SU-DHL-6 (cell line): ENCODE data around the gene SENP2.
"Not testable (repeated sequence)": the region's sequence is repeated elsewhere in the genome, so short reads cannot be mapped to it uniquely, and the experiment has no call there.

Source experiments
- H2AFZ ChIP-seq: fragments of 200-600 bp; sonication (generic); 2 replicates; pipeline ENCODE4 v1.6.1; 2014; ENCODE audit warnings: low read depth, mild to moderate bottlenecking, moderate library complexity, mixed read lengths, antibody characterized with exemption, low read length; ENCODE audit not compliant: severe bottlenecking
- H3F3A ChIP-seq: fragments of 200-600 bp; shearing (Covaris generic); 2 replicates; pipeline ENCODE4 v1.6.0; 2016; ENCODE audit warnings: antibody characterized with exemption, mild to moderate bottlenecking; ENCODE audit not compliant: insufficient read depth
- H3K27ac ChIP-seq: fragments of 200-600 bp; sonication (generic); 2 replicates; pipeline ENCODE4 v1.5.1; 2016; ENCODE audit warnings: low read depth, mild to moderate bottlenecking, low read length, moderate library complexity, mixed read lengths
- H3K27me3 ChIP-seq: fragments of 200-600 bp; sonication (generic), shearing (Covaris generic); 2 replicates; pipeline ENCODE4 v1.6.0; 2014; ENCODE audit warnings: mild to moderate bottlenecking, low read length
- H3K36me3 ChIP-seq: fragments of 200-600 bp; sonication (generic); 2 replicates; pipeline ENCODE4 v1.6.1; 2014; ENCODE audit warnings: mild to moderate bottlenecking, low read length, mixed read lengths
- H3K4me2 ChIP-seq: fragments of 300-600, 200-600 bp; shearing (Covaris generic), sonication (generic); 2 replicates; pipeline ENCODE4 v1.6.0; 2014; ENCODE audit warnings: low read length, low read depth, mild to moderate bottlenecking; ENCODE audit not compliant: poor library complexity, severe bottlenecking
- H3K4me3 ChIP-seq: fragments of 200-600 bp; sonication (generic); 2 replicates; pipeline ENCODE4 v1.5.1; 2014; ENCODE audit warnings: antibody characterized with exemption, low read length, mild to moderate bottlenecking, mixed read lengths; ENCODE audit not compliant: insufficient read depth, poor library complexity, severe bottlenecking
- H3K79me2 ChIP-seq: fragments of 200-600 bp; sonication (generic); 2 replicates; pipeline ENCODE4 v1.6.1; 2014; ENCODE audit warnings: mild to moderate bottlenecking, low read length, moderate library complexity; ENCODE audit not compliant: insufficient read depth
- H3K9ac ChIP-seq: fragments of 200-600 bp; sonication (generic); 2 replicates; pipeline ENCODE4 v1.7.0; 2014; ENCODE audit warnings: mild to moderate bottlenecking, low read length
- H3K9me2 ChIP-seq: fragments of 200-600 bp; sonication (generic); replicated peaks from 2 replicates; pipeline ENCODE4 v1.6.1; 2014; ENCODE audit warnings: low read length; ENCODE audit not compliant: insufficient read depth
- H3K9me3 ChIP-seq: fragments of 200-600 bp; sonication (generic); 2 replicates; pipeline ENCODE4 v1.6.1; 2014; ENCODE audit warnings: low read length, mixed read lengths; ENCODE audit not compliant: insufficient read depth
- H4K20me1 ChIP-seq: fragments of 200-600 bp; sonication (generic); 2 replicates; pipeline ENCODE4 v1.6.1; 2014; ENCODE audit warnings: low read depth, mild to moderate bottlenecking, antibody characterized with exemption, low read length, moderate library complexity, mixed read lengths
- CTCF ChIP-seq: fragments of 200-600 bp; sonication (generic); IDR thresholded peaks from one replicate; pipeline ENCODE4 v1.5.1; 2017; ENCODE audit warnings: antibody characterized with exemption, mild to moderate bottlenecking, low read length, moderate library complexity; ENCODE audit not compliant: insufficient read depth, poor library complexity, severe bottlenecking
- EZH2phosphoT487 ChIP-seq: fragments of 200-600 bp; sonication (generic), shearing (Covaris generic); conservative IDR thresholded peaks from 2 replicates; pipeline ENCODE4 v1.6.1; 2018; ENCODE audit warnings: mild to moderate bottlenecking, antibody characterized with exemption, low read length, moderate library complexity, mixed read lengths

SENP2 gene

GRCh38 chr3:185658504-185658912, 72.4 kb downstream of the SENP2 start:
- no peak overlapping the region for H3K27ac ChIP-seq
- no peaks in the 10 kb centered on the region for H3K36me3 ChIP-seq
- no peak overlapping the region for H3K4me2 ChIP-seq

GRCh38 chr3:185658943-185659342, 72.8 kb downstream of the SENP2 start:
- Histone ChIP-seq H3K27me3 (no peaks in the 10 kb centered on the region), H3K9ac (no peak overlapping the region), H3K4me2 (no peak overlapping the region), H3K9me3 (no peaks in the 10 kb centered on the region), H3K27ac (no peak overlapping the region), H2AFZ (no peak overlapping the region), H4K20me1 (no peaks in the 10 kb centered on the region), H3K36me3 (no peaks in the 10 kb centered on the region), H3K4me3 (no peak overlapping the region), H3F3A (no peaks in the 10 kb centered on the region), H3K9me2 (no peaks in the 10 kb centered on the region), H3K79me2 (no peaks in the 10 kb centered on the region)
- TF ChIP-seq CTCF (no peak), EZH2phosphoT487 (no peak)

More at GRCh38 chr3:185658504-185658912, 72.4 kb downstream of the SENP2 start:
- no peaks in the 10 kb centered on the region for H3F3A ChIP-seq
- H3K79me2 ChIP-seq: no peaks in the 10 kb centered on the region
- no peaks in the 10 kb centered on the region for H3K27me3 ChIP-seq
- H4K20me1 ChIP-seq: no peaks in the 10 kb centered on the region
- H2AFZ ChIP-seq: no peak overlapping the region
- TF ChIP-seq EZH2phosphoT487: no peak
- TF ChIP-seq CTCF: no peak
- H3K4me3 ChIP-seq: no peak overlapping the region
- H3K9me2 ChIP-seq: no peaks in the 10 kb centered on the region
- H3K9me3 ChIP-seq: no peaks in the 10 kb centered on the region
- H3K9ac ChIP-seq: no peak overlapping the region

GRCh38 chr3:185659942-185660921, 74.1 kb downstream of the SENP2 start:
- Histone ChIP-seq H3K4me2 (no peak overlapping the region), H3K27me3 (no peaks in the 10 kb centered on the region), H3K9ac (no peak overlapping the region), H4K20me1 (no peaks in the 10 kb centered on the region), H3K9me3 (no peaks in the 10 kb centered on the region), H3K9me2 (no peaks in the 10 kb centered on the region), H3K36me3 (no peaks in the 10 kb centered on the region), H3K79me2 (no peaks in the 10 kb centered on the region), H2AFZ (no peak overlapping the region), H3K4me3 (no peak overlapping the region), H3K27ac (no peak overlapping the region), H3F3A (no peaks in the 10 kb centered on the region)
- TF ChIP-seq EZH2phosphoT487 (no peak), CTCF (peak; percentile 97)

- not testable (repeated sequence) for H3F3A ChIP-seq, H4K20me1 ChIP-seq, H3K9ac ChIP-seq, H3K4me3 ChIP-seq, H2AFZ ChIP-seq, H3K4me2 ChIP-seq, H3K9me3 ChIP-seq, H3K36me3 ChIP-seq, H3K27ac ChIP-seq, H3K9me2 ChIP-seq, H3K27me3 ChIP-seq, H3K79me2 ChIP-seq
Observed at GRCh38 chr3:185661296-185661695, 75.2 kb downstream of the SENP2 start.
